GM12875 (cell line): ENCODE data around the gene MED14.
"Not testable (repeated sequence)": the region's sequence is repeated elsewhere in the genome, so short reads cannot be mapped to it uniquely, and the experiment has no call there.

Source experiments
- H3K4me3 ChIP-seq: one replicate; pipeline ENCODE4 v1.5.1; 2011; ENCODE audit warnings: low read depth, low read length, control low read depth
- CTCF ChIP-seq: IDR thresholded peaks from 2 replicates; pipeline ENCODE4 v1.5.1; 2011; ENCODE audit warnings: low read depth, mild to moderate bottlenecking, control low read depth, inconsistent platforms, low read length, moderate library complexity, borderline replicate concordance; ENCODE audit not compliant: insufficient read depth

MED14 gene

DNA sequence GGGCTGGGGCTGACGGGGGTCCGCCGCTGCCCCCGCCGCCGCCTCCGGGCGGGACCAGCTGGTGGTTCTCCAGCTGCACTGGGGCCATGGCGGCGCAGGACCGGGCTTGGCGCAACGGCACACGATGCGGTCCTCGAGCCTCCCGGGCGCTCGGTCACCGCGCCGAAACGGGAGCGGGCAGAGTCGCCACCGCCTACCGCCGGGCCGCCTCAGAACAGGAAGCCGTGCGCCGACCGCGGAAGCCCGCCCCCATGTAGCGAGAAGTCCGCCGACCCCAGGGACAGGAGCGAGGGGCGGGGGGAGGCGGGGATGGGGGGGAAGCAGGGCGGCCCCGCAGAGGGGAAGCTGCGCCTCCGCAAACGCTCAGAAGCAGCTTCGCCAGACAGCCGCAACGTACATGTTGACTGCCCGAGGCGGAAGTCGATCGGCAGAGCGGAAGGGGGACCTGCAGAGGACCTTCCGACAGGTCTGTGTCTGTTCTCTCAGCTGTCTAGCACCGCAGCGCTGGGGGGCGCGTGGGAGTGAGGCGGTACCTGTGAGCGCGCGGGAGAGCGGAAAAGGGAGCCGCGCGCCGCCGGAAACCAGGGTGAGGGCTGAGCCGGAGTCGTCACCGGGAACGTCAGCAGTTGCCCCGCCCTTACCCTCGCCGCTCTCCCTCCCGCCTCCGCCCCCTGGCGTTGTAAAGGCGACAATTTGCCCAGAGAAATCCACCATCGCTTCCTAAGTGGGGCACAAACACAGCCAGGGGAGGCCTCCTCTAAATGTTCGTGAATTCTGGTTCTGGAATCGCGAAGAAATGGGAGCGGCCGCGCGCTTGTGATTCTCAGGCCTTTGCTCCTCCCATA lies at the start of gene MED14:
Gene MED14 (minus strand): TSS at position 218 of the 845 bp plus-strand sequence. CDS start 130 bp downstream, at position 88.
- peak; percentile 63 for TF ChIP-seq CTCF
- H3K4me3 ChIP-seq = peak within 1 kb of the TSS; percentile 89

DNA sequence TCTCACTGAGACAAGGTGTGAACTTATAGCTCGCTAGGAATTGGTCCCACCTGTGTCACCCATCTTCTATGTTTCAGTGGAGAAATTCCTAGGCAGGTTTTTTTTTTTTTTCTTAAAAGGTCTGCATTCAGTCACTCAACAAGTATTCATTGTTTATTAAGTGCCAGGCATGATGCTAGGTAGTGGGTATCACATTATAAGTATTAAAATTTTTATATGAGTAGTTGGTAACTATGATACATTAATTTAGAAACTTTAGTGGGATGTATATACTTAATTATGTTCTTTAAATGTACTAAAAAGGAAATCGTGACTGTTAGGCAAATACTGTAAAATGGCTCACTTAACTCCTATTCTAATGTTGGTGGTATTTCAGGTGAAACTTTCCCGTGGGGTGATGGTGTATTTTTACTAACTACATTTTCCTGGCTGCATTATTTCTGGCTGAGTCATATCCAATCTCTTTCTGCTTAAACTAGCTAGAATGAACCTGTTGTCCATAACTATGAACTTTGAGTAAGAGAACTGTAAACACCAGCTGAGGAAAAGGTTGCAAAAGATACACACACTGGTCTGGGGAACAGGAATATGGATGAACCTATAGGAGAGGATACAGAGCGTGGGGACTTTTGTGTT lies 49.3 kb upstream of the MED14 start:
- no peak overlapping the region for H3K4me3 ChIP-seq
- no peak for TF ChIP-seq CTCF

DNA sequence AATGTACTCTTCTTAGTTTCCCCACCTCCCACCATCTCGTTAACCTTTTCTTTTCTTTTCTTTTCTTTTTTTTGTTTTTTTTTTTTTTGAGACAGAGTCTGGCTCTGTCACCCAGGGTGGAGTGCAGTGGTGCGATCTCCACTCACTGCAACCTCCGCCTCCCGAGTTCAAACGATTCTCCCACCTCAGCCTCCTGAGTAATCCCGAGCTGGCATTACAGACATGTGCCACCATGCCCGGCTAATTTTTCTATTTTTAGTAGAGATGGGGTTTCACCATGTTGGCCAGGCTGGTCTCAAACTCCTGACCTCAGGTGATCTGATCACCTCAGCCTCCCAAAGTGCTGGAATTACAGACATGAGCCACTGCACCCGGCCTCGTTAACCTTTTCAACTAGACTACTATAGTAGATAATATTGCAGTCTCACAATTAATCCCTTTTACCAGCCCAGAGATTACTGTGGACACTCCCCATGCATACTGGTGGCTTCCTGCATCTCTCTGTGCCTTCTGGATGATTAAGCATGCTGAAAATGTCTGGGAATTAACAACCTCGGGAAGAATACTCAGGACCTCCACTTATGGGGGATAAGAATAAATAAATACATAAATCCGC lies 47.4 kb upstream of the MED14 start:
- not testable (repeated sequence) for H3K4me3 ChIP-seq

GRCh38 chrX:40780951-40781350 lies 45.6 kb upstream of the MED14 start:
- H3K4me3 ChIP-seq = no peak overlapping the region
- TF ChIP-seq CTCF = no peak

GRCh38 chrX:40780082-40780481 lies 44.7 kb upstream of the MED14 start:
- no peak for TF ChIP-seq CTCF
- H3K4me3 ChIP-seq = no peak overlapping the region

- no peak for TF ChIP-seq CTCF
- no peak overlapping the region for H3K4me3 ChIP-seq
Measured at GRCh38 chrX:40778861-40779575, 43.7 kb upstream of the MED14 start.

DNA sequence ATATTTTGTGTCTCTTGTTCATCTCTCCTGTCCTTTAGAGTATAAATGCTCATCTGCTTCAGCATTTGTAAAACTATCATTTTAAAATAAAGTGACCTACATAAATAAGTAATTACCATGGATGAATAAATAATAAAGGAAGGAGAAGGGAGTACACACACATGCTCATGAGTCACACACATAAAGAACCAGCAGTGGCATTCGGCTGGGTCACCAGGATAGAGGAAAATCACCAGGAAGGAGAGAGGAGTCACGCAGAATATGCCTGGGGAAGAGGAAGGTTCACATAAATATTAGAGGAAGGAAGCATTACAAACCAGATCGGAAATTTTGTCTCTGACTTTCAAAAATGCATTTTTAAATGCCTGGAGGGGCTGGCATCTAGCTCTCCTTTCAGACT lies 38.5 kb upstream of the MED14 start:
- TF ChIP-seq CTCF = no peak

More for the DNA sequence above, 38.5 kb upstream of the MED14 start:
- H3K4me3 ChIP-seq = no peak overlapping the region
